GM23338 (cell line): Measurements from ENCODE around the gene FICD. TPM values are rescaled to one million over a fixed set of nuclear protein-coding genes. Genes with fewer than 3 reads are reported as not detected.

Experiments used
- ATAC-seq: fragments of 200-7000 bp; cut with Tn5 transposase; 3 replicates; pipeline ENCODE4 v1.9.1; 2020
- DNase-seq: peaks from one replicate; pipeline ENCODE4 v3.0.0-alpha.2; 2015; ENCODE audit warnings: low spot score
- H2AFZ ChIP-seq: fragments of 200-600 bp; sonication (generic); 2 replicates; pipeline ENCODE4 v1.8.0; 2016; ENCODE audit warnings: antibody characterized with exemption, mild to moderate bottlenecking, moderate library complexity
- H3F3A ChIP-seq: fragments of 200-600 bp; sonication (generic); replicated peaks from 2 replicates; pipeline ENCODE4 v1.8.0; 2017; ENCODE audit warnings: antibody characterized with exemption, mixed run types, low read depth
- H3K27ac ChIP-seq: fragments of 200-600 bp; sonication (generic); 2 replicates; pipeline ENCODE4 v1.6.1; 2016; ENCODE audit warnings: low read depth
- H3K27me3 ChIP-seq: fragments of 200-600 bp; sonication (generic); 2 replicates; pipeline ENCODE4 v1.8.0; 2016; ENCODE audit warnings: mild to moderate bottlenecking, mixed run types, moderate library complexity; ENCODE audit not compliant: insufficient read depth
- H3K36me3 ChIP-seq: fragments of 200-600 bp; sonication (generic); 2 replicates; pipeline ENCODE4 v1.8.0; 2016; ENCODE audit warnings: mild to moderate bottlenecking; ENCODE audit not compliant: insufficient read depth
- H3K4me1 ChIP-seq: fragments of 200-600 bp; sonication (generic); 2 replicates; pipeline ENCODE4 v1.8.0; 2016; ENCODE audit warnings: mild to moderate bottlenecking, moderate library complexity; ENCODE audit not compliant: insufficient read depth
- H3K4me2 ChIP-seq: fragments of 200-600 bp; sonication (generic); 2 replicates; pipeline ENCODE4 v1.7.1; 2017; ENCODE audit warnings: mixed run types
- H3K4me3 ChIP-seq: fragments of 200-600 bp; sonication (generic); 2 replicates; pipeline ENCODE4 v1.6.1; 2016; ENCODE audit warnings: mixed run types
- H3K79me2 ChIP-seq: fragments of 200-600 bp; sonication (generic); replicated peaks from 2 replicates; pipeline ENCODE4 v1.8.0; 2017; ENCODE audit warnings: mild to moderate bottlenecking; ENCODE audit not compliant: insufficient read depth
- H3K9me2 ChIP-seq: fragments of 200-600 bp; sonication (generic); 2 replicates; pipeline ENCODE4 v1.8.0; 2017; ENCODE audit not compliant: insufficient read depth
- H4K20me1 ChIP-seq: fragments of 200-600 bp; sonication (generic); replicated peaks from 2 replicates; pipeline ENCODE4 v1.8.0; 2017; ENCODE audit warnings: mild to moderate bottlenecking; ENCODE audit not compliant: insufficient read depth
- H3K27ac Mint-ChIP-seq: 2 replicates; pipeline ENCODE4 v1.8.0; 2020; ENCODE audit warnings: inconsistent platforms, mild to moderate bottlenecking, moderate library complexity, mixed read lengths
- H3K27me3 Mint-ChIP-seq: 3 replicates; pipeline ENCODE4 v1.8.0; 2022; ENCODE audit warnings: low read depth, mild to moderate bottlenecking, moderate library complexity, mixed read lengths, inconsistent platforms; ENCODE audit not compliant: insufficient read depth, poor library complexity
- H3K36me3 Mint-ChIP-seq: 3 replicates; pipeline ENCODE4 v1.8.0; 2021; ENCODE audit warnings: low read depth, mild to moderate bottlenecking, inconsistent platforms, moderate library complexity, mixed read lengths
- H3K4me1 Mint-ChIP-seq: 3 replicates; pipeline ENCODE4 v1.8.0; 2020; ENCODE audit warnings: mild to moderate bottlenecking, inconsistent platforms, mixed read lengths
- H3K4me3 Mint-ChIP-seq: 3 replicates; pipeline ENCODE4 v1.8.0; 2021; ENCODE audit warnings: moderate library complexity, mild to moderate bottlenecking, inconsistent platforms, mixed read lengths
- H3K9me3 Mint-ChIP-seq: 3 replicates; pipeline ENCODE4 v1.8.0; 2020; ENCODE audit warnings: moderate library complexity, mild to moderate bottlenecking, inconsistent platforms, mixed read lengths
- CREB1 ChIP-seq: fragments of 250-450 bp; sonication (Bioruptor Pico); IDR thresholded peaks from 2 replicates; pipeline ENCODE4 v1.5.0; 2020; ENCODE audit warnings: low read depth, mild to moderate bottlenecking, moderate library complexity
- EZH2 ChIP-seq: fragments of 200-600 bp; sonication (generic); IDR thresholded peaks from one replicate; pipeline ENCODE4 v1.8.0; 2017; ENCODE audit warnings: antibody characterized with exemption, mild to moderate bottlenecking, low read depth; ENCODE audit not compliant: unreplicated experiment
- EZH2phosphoT487 ChIP-seq: fragments of 200-600 bp; sonication (generic); IDR thresholded peaks from one replicate; pipeline ENCODE4 v1.8.1; 2018; ENCODE audit warnings: antibody characterized with exemption; ENCODE audit not compliant: unreplicated experiment
- JUNB ChIP-seq: IDR thresholded peaks from one replicate; pipeline ENCODE4 v1.6.1; 2016; ENCODE audit warnings: antibody characterized with exemption; ENCODE audit not compliant: unreplicated experiment
- NANOG ChIP-seq: IDR thresholded peaks from 2 replicates; pipeline ENCODE4 v1.6.1; 2016; ENCODE audit warnings: antibody characterized with exemption, borderline replicate concordance
- POLR2AphosphoS5 ChIP-seq: IDR thresholded peaks from 2 replicates; pipeline ENCODE4 v1.6.1; 2016; ENCODE audit warnings: antibody characterized with exemption, low read depth
- STAT1 ChIP-seq: IDR thresholded peaks from one replicate; pipeline ENCODE4 v1.6.1; 2016; ENCODE audit warnings: antibody characterized with exemption; ENCODE audit not compliant: unreplicated experiment
- ZNF114 ChIP-seq: fragments of 250-450 bp; sonication (Bioruptor Pico); IDR thresholded peaks from 2 replicates; pipeline ENCODE4 v1.5.0; 2020; ENCODE audit warnings: mild to moderate bottlenecking, moderate library complexity
- ZNF331 ChIP-seq: fragments of 250-450 bp; sonication (Bioruptor Pico); IDR thresholded peaks from 2 replicates; pipeline ENCODE4 v1.5.0; 2020; ENCODE audit warnings: low read depth, mild to moderate bottlenecking, moderate library complexity
- polyA plus RNA-seq: library from polyadenylated mRNA; unstranded; fragments of >200 nt; fragmentation: Nextera tagmentation; extraction: Ambion mirVana; gene quantifications from 2 replicates; pipeline ENCODE4 v1.2.1, GENCODE V29; 2016
- total RNA-seq: library from RNA; depleted of rRNA; stranded (reverse); fragments of >200 nt; shearing (Covaris generic); gene quantifications from 2 replicates; pipeline ENCODE4 v1.2.3, GENCODE V29; 2014
- TF ChIP-seq, protein P1 (sequence below), 2 experiments: fragments of 200-600 bp in 1 of 2; sonication (generic) in 1 of 2; conservative IDR thresholded peaks; 2 replicates each; pipeline versions ENCODE4 v1.5.1 to v1.6.1; 2016 to 2017; ENCODE audit warnings: antibody characterized with exemption in 2 of 2, low read depth in 2 of 2, mild to moderate bottlenecking in 2 of 2, moderate library complexity in 1 of 2
- TF ChIP-seq, protein P2 (sequence below): fragments of 250-450 bp; sonication (Bioruptor Pico); IDR thresholded peaks from 2 replicates; pipeline ENCODE4 v1.5.0; 2020; ENCODE audit warnings: mild to moderate bottlenecking, moderate library complexity
- TF ChIP-seq, protein P3 (sequence below): IDR thresholded peaks from one replicate; pipeline ENCODE4 v1.6.1; 2018; ENCODE audit warnings: antibody characterized with exemption; ENCODE audit not compliant: unreplicated experiment
- TF ChIP-seq, protein P4 (sequence below): IDR thresholded peaks from 2 replicates; pipeline ENCODE4 v1.6.1; 2016; ENCODE audit warnings: antibody characterized with exemption

The FICD gene
- total and polyA plus RNA-seq, 2 experiments from 2014 or later: 4.9 to 5.3 TPM

DNA sequence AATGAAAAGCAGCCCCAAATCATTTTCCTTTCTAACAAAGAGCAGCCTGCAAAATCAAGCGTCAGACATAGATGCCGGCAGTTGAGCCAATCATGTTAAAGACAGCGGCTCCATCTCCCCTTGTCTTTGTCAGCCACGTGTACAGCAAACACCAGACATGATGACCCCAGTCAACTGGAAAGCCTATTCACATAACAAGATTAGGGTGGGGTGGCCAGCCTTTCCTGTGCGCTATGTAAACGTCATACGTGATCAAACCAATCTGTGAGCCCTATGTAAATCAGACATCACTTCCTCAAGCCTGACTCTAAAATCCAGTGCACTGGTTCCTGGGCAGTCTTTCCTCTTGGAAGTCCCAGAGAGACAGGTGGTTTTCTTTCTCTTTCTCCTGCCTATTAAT lies 9.9 kb upstream of the FICD start:
- Mint-ChIP-seq H3K27me3 (peaks cover 2% of the 10 kb centered on the region), H3K4me3 (no peak overlapping the region), H3K27ac (no peak overlapping the region), H3K9me3 (peaks cover 36% of the 10 kb centered on the region), H3K4me1 (no peaks in the 10 kb centered on the region), H3K36me3 (peaks cover 17% of the 10 kb centered on the region; the same call in 2 of the 3 replicates)
- no peaks in the 10 kb centered on the region for H3K27me3 ChIP-seq
- no peak overlapping the region for H3K4me2 ChIP-seq
- H2AFZ ChIP-seq: no peak overlapping the region
- H3K36me3 ChIP-seq: peaks cover 3% of the 10 kb centered on the region; the same call in 1 of the 2 replicates
- no peak for DNase-seq
- TF ChIP-seq EZH2: no peak
- TF ChIP-seq CREB1: no peak
- TF ChIP-seq ZNF114 (CRISPR knock-in tag): no peak
- no peak for TF ChIP-seq EZH2phosphoT487
- TF ChIP-seq, protein P1, sequence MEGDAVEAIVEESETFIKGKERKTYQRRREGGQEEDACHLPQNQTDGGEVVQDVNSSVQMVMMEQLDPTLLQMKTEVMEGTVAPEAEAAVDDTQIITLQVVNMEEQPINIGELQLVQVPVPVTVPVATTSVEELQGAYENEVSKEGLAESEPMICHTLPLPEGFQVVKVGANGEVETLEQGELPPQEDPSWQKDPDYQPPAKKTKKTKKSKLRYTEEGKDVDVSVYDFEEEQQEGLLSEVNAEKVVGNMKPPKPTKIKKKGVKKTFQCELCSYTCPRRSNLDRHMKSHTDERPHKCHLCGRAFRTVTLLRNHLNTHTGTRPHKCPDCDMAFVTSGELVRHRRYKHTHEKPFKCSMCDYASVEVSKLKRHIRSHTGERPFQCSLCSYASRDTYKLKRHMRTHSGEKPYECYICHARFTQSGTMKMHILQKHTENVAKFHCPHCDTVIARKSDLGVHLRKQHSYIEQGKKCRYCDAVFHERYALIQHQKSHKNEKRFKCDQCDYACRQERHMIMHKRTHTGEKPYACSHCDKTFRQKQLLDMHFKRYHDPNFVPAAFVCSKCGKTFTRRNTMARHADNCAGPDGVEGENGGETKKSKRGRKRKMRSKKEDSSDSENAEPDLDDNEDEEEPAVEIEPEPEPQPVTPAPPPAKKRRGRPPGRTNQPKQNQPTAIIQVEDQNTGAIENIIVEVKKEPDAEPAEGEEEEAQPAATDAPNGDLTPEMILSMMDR (conservative IDR thresholded peaks at IDR 0.05; ENCODE audit: low read depth in 2 of 2): no peak
- no peak for TF ChIP-seq POLR2AphosphoS5
- TF ChIP-seq, protein P2, sequence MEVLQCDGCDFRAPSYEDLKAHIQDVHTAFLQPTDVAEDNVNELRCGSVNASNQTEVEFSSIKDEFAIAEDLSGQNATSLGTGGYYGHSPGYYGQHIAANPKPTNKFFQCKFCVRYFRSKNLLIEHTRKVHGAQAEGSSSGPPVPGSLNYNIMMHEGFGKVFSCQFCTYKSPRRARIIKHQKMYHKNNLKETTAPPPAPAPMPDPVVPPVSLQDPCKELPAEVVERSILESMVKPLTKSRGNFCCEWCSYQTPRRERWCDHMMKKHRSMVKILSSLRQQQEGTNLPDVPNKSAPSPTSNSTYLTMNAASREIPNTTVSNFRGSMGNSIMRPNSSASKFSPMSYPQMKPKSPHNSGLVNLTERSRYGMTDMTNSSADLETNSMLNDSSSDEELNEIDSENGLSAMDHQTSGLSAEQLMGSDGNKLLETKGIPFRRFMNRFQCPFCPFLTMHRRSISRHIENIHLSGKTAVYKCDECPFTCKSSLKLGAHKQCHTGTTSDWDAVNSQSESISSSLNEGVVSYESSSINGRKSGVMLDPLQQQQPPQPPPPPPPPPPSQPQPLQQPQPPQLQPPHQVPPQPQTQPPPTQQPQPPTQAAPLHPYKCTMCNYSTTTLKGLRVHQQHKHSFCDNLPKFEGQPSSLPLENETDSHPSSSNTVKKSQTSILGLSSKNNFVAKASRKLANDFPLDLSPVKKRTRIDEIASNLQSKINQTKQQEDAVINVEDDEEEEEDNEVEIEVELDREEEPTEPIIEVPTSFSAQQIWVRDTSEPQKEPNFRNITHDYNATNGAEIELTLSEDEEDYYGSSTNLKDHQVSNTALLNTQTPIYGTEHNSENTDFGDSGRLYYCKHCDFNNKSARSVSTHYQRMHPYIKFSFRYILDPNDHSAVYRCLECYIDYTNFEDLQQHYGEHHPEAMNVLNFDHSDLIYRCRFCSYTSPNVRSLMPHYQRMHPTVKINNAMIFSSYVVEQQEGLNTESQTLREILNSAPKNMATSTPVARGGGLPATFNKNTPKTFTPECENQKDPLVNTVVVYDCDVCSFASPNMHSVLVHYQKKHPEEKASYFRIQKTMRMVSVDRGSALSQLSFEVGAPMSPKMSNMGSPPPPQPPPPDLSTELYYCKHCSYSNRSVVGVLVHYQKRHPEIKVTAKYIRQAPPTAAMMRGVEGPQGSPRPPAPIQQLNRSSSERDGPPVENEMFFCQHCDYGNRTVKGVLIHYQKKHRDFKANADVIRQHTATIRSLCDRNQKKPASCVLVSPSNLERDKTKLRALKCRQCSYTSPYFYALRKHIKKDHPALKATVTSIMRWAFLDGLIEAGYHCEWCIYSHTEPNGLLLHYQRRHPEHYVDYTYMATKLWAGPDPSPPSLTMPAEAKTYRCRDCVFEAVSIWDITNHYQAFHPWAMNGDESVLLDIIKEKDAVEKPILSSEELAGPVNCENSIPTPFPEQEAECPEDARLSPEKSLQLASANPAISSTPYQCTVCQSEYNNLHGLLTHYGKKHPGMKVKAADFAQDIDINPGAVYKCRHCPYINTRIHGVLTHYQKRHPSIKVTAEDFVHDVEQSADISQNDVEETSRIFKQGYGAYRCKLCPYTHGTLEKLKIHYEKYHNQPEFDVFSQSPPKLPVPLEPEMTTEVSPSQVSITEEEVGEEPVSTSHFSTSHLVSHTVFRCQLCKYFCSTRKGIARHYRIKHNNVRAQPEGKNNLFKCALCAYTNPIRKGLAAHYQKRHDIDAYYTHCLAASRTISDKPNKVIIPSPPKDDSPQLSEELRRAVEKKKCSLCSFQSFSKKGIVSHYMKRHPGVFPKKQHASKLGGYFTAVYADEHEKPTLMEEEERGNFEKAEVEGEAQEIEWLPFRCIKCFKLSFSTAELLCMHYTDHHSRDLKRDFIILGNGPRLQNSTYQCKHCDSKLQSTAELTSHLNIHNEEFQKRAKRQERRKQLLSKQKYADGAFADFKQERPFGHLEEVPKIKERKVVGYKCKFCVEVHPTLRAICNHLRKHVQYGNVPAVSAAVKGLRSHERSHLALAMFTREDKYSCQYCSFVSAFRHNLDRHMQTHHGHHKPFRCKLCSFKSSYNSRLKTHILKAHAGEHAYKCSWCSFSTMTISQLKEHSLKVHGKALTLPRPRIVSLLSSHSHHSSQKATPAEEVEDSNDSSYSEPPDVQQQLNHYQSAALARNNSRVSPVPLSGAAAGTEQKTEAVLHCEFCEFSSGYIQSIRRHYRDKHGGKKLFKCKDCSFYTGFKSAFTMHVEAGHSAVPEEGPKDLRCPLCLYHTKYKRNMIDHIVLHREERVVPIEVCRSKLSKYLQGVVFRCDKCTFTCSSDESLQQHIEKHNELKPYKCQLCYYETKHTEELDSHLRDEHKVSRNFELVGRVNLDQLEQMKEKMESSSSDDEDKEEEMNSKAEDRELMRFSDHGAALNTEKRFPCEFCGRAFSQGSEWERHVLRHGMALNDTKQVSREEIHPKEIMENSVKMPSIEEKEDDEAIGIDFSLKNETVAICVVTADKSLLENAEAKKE (CRISPR knock-in tag): no peak
- TF ChIP-seq NANOG: no peak
- no peak for TF ChIP-seq JUNB
- no peak for TF ChIP-seq ZNF331 (CRISPR knock-in tag)
- TF ChIP-seq, protein P3, sequence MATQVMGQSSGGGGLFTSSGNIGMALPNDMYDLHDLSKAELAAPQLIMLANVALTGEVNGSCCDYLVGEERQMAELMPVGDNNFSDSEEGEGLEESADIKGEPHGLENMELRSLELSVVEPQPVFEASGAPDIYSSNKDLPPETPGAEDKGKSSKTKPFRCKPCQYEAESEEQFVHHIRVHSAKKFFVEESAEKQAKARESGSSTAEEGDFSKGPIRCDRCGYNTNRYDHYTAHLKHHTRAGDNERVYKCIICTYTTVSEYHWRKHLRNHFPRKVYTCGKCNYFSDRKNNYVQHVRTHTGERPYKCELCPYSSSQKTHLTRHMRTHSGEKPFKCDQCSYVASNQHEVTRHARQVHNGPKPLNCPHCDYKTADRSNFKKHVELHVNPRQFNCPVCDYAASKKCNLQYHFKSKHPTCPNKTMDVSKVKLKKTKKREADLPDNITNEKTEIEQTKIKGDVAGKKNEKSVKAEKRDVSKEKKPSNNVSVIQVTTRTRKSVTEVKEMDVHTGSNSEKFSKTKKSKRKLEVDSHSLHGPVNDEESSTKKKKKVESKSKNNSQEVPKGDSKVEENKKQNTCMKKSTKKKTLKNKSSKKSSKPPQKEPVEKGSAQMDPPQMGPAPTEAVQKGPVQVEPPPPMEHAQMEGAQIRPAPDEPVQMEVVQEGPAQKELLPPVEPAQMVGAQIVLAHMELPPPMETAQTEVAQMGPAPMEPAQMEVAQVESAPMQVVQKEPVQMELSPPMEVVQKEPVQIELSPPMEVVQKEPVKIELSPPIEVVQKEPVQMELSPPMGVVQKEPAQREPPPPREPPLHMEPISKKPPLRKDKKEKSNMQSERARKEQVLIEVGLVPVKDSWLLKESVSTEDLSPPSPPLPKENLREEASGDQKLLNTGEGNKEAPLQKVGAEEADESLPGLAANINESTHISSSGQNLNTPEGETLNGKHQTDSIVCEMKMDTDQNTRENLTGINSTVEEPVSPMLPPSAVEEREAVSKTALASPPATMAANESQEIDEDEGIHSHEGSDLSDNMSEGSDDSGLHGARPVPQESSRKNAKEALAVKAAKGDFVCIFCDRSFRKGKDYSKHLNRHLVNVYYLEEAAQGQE: no peak
- no peak for TF ChIP-seq STAT1
- TF ChIP-seq, protein P4, sequence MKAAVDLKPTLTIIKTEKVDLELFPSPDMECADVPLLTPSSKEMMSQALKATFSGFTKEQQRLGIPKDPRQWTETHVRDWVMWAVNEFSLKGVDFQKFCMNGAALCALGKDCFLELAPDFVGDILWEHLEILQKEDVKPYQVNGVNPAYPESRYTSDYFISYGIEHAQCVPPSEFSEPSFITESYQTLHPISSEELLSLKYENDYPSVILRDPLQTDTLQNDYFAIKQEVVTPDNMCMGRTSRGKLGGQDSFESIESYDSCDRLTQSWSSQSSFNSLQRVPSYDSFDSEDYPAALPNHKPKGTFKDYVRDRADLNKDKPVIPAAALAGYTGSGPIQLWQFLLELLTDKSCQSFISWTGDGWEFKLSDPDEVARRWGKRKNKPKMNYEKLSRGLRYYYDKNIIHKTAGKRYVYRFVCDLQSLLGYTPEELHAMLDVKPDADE: no peak
- no peak overlapping the region for H3K4me3 ChIP-seq
- H4K20me1 ChIP-seq: no peaks in the 10 kb centered on the region
- ATAC-seq: no peak
- no peaks in the 10 kb centered on the region for H3K79me2 ChIP-seq
- no peaks in the 10 kb centered on the region for H3F3A ChIP-seq
- no peaks in the 10 kb centered on the region for H3K9me2 ChIP-seq
- no peak overlapping the region for H3K27ac ChIP-seq
- H3K4me1 ChIP-seq: no peaks in the 10 kb centered on the region
